GM18909 (cell line): Measurements from ENCODE around the gene UGT1A8.
"Not testable (repeated sequence)": the region's sequence is repeated elsewhere in the genome, so short reads cannot be mapped to it uniquely, and the experiment has no call there.

Experiments
- ATAC-seq: cut with Tn5 transposase; IDR thresholded peaks from one replicate; pipeline ENCODE4 v1.9.1; 2021; ENCODE audit warnings: mild to moderate bottlenecking; ENCODE audit not compliant: unreplicated experiment, poor library complexity

Gene UGT1A8

GRCh38 chr2:233617476-233617875, at the start of gene UGT1A8:
Gene UGT1A8 (plus strand): TSS chr2:233617633. CDS start chr2:233617708, 75 bp downstream.
- ATAC-seq, result not testable (repeated sequence)

- ATAC-seq, result no peak
Measured at GRCh38 chr2:233571001-233571400, 46.4 kb upstream of the UGT1A8 start.

- no peak for ATAC-seq
Measured at GRCh38 chr2:233571462-233571861, 46.0 kb upstream of the UGT1A8 start.

- no peak for ATAC-seq
Measured at GRCh38 chr2:233572468-233572867, 45.0 kb upstream of the UGT1A8 start.

- ATAC-seq, result not testable (repeated sequence)
Measured at GRCh38 chr2:233577341-233577740, 40.1 kb upstream of the UGT1A8 start.

GRCh38 chr2:233583217-233583965, 34.0 kb upstream of the UGT1A8 start:
- not testable (repeated sequence) for ATAC-seq

GRCh38 chr2:233584210-233584609, 33.2 kb upstream of the UGT1A8 start:
- no peak for ATAC-seq

GRCh38 chr2:233588400-233588799, 29.0 kb upstream of the UGT1A8 start:
- ATAC-seq, result no peak

- ATAC-seq, result not testable (repeated sequence)
Measured at GRCh38 chr2:233592706-233593105, 24.7 kb upstream of the UGT1A8 start.

GRCh38 chr2:233593201-233593600, 24.2 kb upstream of the UGT1A8 start:
- no peak for ATAC-seq

- ATAC-seq, result no peak
Measured at GRCh38 chr2:233597522-233597921, 19.9 kb upstream of the UGT1A8 start.

GRCh38 chr2:233598952-233599351, 18.5 kb upstream of the UGT1A8 start:
- ATAC-seq, result no peak

- ATAC-seq, result no peak
Measured at GRCh38 chr2:233600386-233600785, 17.0 kb upstream of the UGT1A8 start.

- ATAC-seq, result no peak
Measured at GRCh38 chr2:233602076-233602475, 15.4 kb upstream of the UGT1A8 start.

- no peak for ATAC-seq
Measured at GRCh38 chr2:233603520-233603919, 13.9 kb upstream of the UGT1A8 start.

GRCh38 chr2:233604826-233605225, 12.6 kb upstream of the UGT1A8 start:
- no peak for ATAC-seq

GRCh38 chr2:233605680-233606079, 11.8 kb upstream of the UGT1A8 start:
- ATAC-seq, result no peak

GRCh38 chr2:233611284-233611683, 6.1 kb upstream of the UGT1A8 start:
- no peak for ATAC-seq

GRCh38 chr2:233620204-233620603, 2.8 kb downstream of the UGT1A8 start:
- no peak for ATAC-seq

- not testable (repeated sequence) for ATAC-seq
Measured at GRCh38 chr2:233621863-233622262, 4.4 kb downstream of the UGT1A8 start.

- ATAC-seq, result no peak
Measured at GRCh38 chr2:233627331-233628025, 10.0 kb downstream of the UGT1A8 start.

- not testable (repeated sequence) for ATAC-seq
Measured at GRCh38 chr2:233636306-233636705, 18.9 kb downstream of the UGT1A8 start, which contains the start of gene UGT1A10. Gene UGT1A10 (plus strand): TSS chr2:233636448. CDS start chr2:233636523, 75 bp downstream.
